Measurements from ENCODE around the gene CSPG4. TPM values are rescaled to one million over a fixed set of nuclear protein-coding genes. Genes with fewer than 3 reads are reported as not detected.

The CSPG4 gene
- polyA plus RNA-seq, 1 donor (not counting 4 experiments of a cell fraction or from before 2014, with no cell fraction given), result 0.67 TPM

- H3K4me1 ChIP-seq (ENCODE audit: control insufficient read depth, extremely low read depth, insufficient read depth, low read length), result peaks cover 52% of the 10 kb centered on the region
- dilution Hi-C loops (cut with MboI; ENCODE audit: extremely low pct_ligation_motif_present, low sequenced_read_pairs), result no loop called here
- peak overlapping the region; percentile 24 for H3K9ac ChIP-seq (ENCODE audit: control insufficient read depth, extremely low read depth, insufficient read depth, low read length)
- no peaks in the 10 kb centered on the region for H3K79me2 ChIP-seq (ENCODE audit: control insufficient read depth, insufficient read depth, low read length)
- DNase-seq (ENCODE audit: low read depth, low spot score) (no peak), FAIRE-seq (peak; percentile 43)
- no peak overlapping the region for H3K4me2 ChIP-seq (ENCODE audit: control insufficient read depth, extremely low read depth, insufficient read depth, low read depth, low read length)
- H4K20me1 ChIP-seq (ENCODE audit: control insufficient read depth, extremely low read depth, insufficient read depth, low read length), result no peaks in the 10 kb centered on the region
- H3K9me3 ChIP-seq (ENCODE audit: control insufficient read depth, low read depth, low read length), result no peaks in the 10 kb centered on the region
- no peak overlapping the region for H2AFZ ChIP-seq (ENCODE audit: control insufficient read depth, low read length)
- H3K27ac ChIP-seq (ENCODE audit: control insufficient read depth, insufficient read depth, low read length), result peak overlapping the region; percentile 77
- no peaks in the 10 kb centered on the region for H3K9me1 ChIP-seq (ENCODE audit: control insufficient read depth, extremely low read depth, insufficient read depth, low read length)
- H3K36me3 ChIP-seq (ENCODE audit: control insufficient read depth in 2 of 2, extremely low read depth in 1 of 2, insufficient read depth in 2 of 2, low read length in 2 of 2), result no peaks in the 10 kb centered on the region
- no peak overlapping the region for H3K4me3 ChIP-seq (ENCODE audit: control insufficient read depth in 2 of 3, extremely low read depth in 1 of 3, insufficient read depth in 2 of 3, low read depth in 1 of 3, low read length in 3 of 3)
- no peaks in the 10 kb centered on the region for H3K27me3 ChIP-seq (ENCODE audit: control insufficient read depth, extremely low read depth, insufficient read depth, low read length)
- TF ChIP-seq, protein P1, sequence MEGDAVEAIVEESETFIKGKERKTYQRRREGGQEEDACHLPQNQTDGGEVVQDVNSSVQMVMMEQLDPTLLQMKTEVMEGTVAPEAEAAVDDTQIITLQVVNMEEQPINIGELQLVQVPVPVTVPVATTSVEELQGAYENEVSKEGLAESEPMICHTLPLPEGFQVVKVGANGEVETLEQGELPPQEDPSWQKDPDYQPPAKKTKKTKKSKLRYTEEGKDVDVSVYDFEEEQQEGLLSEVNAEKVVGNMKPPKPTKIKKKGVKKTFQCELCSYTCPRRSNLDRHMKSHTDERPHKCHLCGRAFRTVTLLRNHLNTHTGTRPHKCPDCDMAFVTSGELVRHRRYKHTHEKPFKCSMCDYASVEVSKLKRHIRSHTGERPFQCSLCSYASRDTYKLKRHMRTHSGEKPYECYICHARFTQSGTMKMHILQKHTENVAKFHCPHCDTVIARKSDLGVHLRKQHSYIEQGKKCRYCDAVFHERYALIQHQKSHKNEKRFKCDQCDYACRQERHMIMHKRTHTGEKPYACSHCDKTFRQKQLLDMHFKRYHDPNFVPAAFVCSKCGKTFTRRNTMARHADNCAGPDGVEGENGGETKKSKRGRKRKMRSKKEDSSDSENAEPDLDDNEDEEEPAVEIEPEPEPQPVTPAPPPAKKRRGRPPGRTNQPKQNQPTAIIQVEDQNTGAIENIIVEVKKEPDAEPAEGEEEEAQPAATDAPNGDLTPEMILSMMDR (optimal IDR thresholded peaks at IDR 0.05 in 1 of 3, IDR thresholded peaks at IDR 0.05 in 1 of 3, conservative IDR thresholded peaks at IDR 0.05 in 1 of 3; ENCODE audit: extremely low read depth in 1 of 3, insufficient read depth in 2 of 3, low read length in 3 of 3), result no peak
- no peak for TF ChIP-seq EZH2 (IDR thresholded peaks at IDR 0.05; ENCODE audit: low read length)
Observed at GRCh38 chr15:75671730-75672602, 40.7 kb downstream of the CSPG4 start.

GRCh38 chr15:75669879-75670212 lies 42.8 kb downstream of the CSPG4 start:
- peak overlapping the region; percentile 45 for H3K4me2 ChIP-seq (ENCODE audit: control insufficient read depth, extremely low read depth, insufficient read depth, low read depth, low read length)
- DNase-seq (ENCODE audit: low read depth, low spot score) (no peak), FAIRE-seq (peak; percentile 13)
- no peaks in the 10 kb centered on the region for H4K20me1 ChIP-seq (ENCODE audit: control insufficient read depth, extremely low read depth, insufficient read depth, low read length)
- no peaks in the 10 kb centered on the region for H3K9me3 ChIP-seq (ENCODE audit: control insufficient read depth, low read depth, low read length)
- dilution Hi-C loops (cut with MboI; ENCODE audit: extremely low pct_ligation_motif_present, low sequenced_read_pairs), result no loop called here
- H3K79me2 ChIP-seq (ENCODE audit: control insufficient read depth, insufficient read depth, low read length), result no peaks in the 10 kb centered on the region
- TF ChIP-seq, protein P1 (optimal IDR thresholded peaks at IDR 0.05 in 1 of 3, IDR thresholded peaks at IDR 0.05 in 1 of 3, conservative IDR thresholded peaks at IDR 0.05 in 1 of 3; ENCODE audit: extremely low read depth in 1 of 3, insufficient read depth in 2 of 3, low read length in 3 of 3), result no peak
- no peak for TF ChIP-seq EZH2 (IDR thresholded peaks at IDR 0.05; ENCODE audit: low read length)
- peak overlapping the region; percentile 80 for H3K9ac ChIP-seq (ENCODE audit: control insufficient read depth, extremely low read depth, insufficient read depth, low read length)
- H3K36me3 ChIP-seq (ENCODE audit: control insufficient read depth in 2 of 2, extremely low read depth in 1 of 2, insufficient read depth in 2 of 2, low read length in 2 of 2), result no peaks in the 10 kb centered on the region
- no peaks in the 10 kb centered on the region for H3K27me3 ChIP-seq (ENCODE audit: control insufficient read depth, extremely low read depth, insufficient read depth, low read length)
- no peak overlapping the region for H3K4me3 ChIP-seq (ENCODE audit: control insufficient read depth in 2 of 3, extremely low read depth in 1 of 3, insufficient read depth in 2 of 3, low read depth in 1 of 3, low read length in 3 of 3)
- H2AFZ ChIP-seq (ENCODE audit: control insufficient read depth, low read length), result no peak overlapping the region
- H3K27ac ChIP-seq (ENCODE audit: control insufficient read depth, insufficient read depth, low read length), result peak overlapping the region; percentile 97
- H3K9me1 ChIP-seq (ENCODE audit: control insufficient read depth, extremely low read depth, insufficient read depth, low read length), result no peaks in the 10 kb centered on the region
- peaks cover 68% of the 10 kb centered on the region for H3K4me1 ChIP-seq (ENCODE audit: control insufficient read depth, extremely low read depth, insufficient read depth, low read length)
